IMR-90 (cell line): ENCODE measurements around the gene TMEM145. TPM values are rescaled to one million over a fixed set of nuclear protein-coding genes. Genes with fewer than 3 reads are reported as not detected.

ENCODE experiments used
- ATAC-seq: fragments of 200-7000 bp; cut with Tn5 transposase; 2 replicates; pipeline ENCODE4 v1.9.1; 2020; ENCODE audit warnings: low read depth, mild to moderate bottlenecking, moderate library complexity
- BruUV-seq: library from RNA; stranded (reverse); fragments of 400-500 nt; replicated peaks from 2 replicates; lab custom pipeline; 2021; lab: Mats Ljungman, UMichigan
- CTCF ChIA-PET: fragments of 300-600 bp; formaldehyde crosslinking; extraction: SDS; loops from one replicate; lab custom pipeline; 2021; ENCODE audit warnings: antibody characterized with exemption; lab: Yijun Ruan, JAX
- POLR2A ChIA-PET: fragments of 300-600 bp; sonication (Branson Sonifier 250); formaldehyde crosslinking; loops from one replicate; lab custom pipeline; 2022; ENCODE audit warnings: antibody characterized with exemption; ENCODE audit not compliant: unreplicated experiment; lab: Charles Lee
- DNase-seq: peaks from one replicate; pipeline ENCODE4 v3.0.0; 2013
- H2AFZ ChIP-seq: replicated peaks from 2 replicates; pipeline ENCODE3; 2013; ENCODE audit warnings: low read length, mild to moderate bottlenecking; ENCODE audit not compliant: poor library complexity
- H2AK5ac ChIP-seq: 2 replicates; pipeline ENCODE4 v1.6.1; 2013; ENCODE audit warnings: low read depth, low read length, inconsistent platforms
- H2AK9ac ChIP-seq: replicated peaks from 2 replicates; pipeline ENCODE3; 2013; ENCODE audit warnings: mild to moderate bottlenecking, low read depth, low read length, moderate library complexity; ENCODE audit not compliant: poor library complexity
- H2BK120ac ChIP-seq: 2 replicates; pipeline ENCODE4 v1.6.1; 2013; ENCODE audit warnings: low read depth, low read length, inconsistent platforms
- H2BK15ac ChIP-seq: 3 replicates; pipeline ENCODE4 v1.6.1; 2013; ENCODE audit warnings: low read depth, low read length, inconsistent platforms
- H2BK20ac ChIP-seq: 2 replicates; pipeline ENCODE4 v1.6.1; 2013; ENCODE audit warnings: low read depth, mild to moderate bottlenecking, inconsistent platforms, low read length, moderate library complexity
- H2BK5ac ChIP-seq: 2 replicates; pipeline ENCODE4 v1.6.1; 2013; ENCODE audit warnings: mild to moderate bottlenecking, low read depth, low read length, inconsistent platforms; ENCODE audit not compliant: poor library complexity, severe bottlenecking
- H3K14ac ChIP-seq: replicated peaks from 2 replicates; pipeline ENCODE4 v1.6.1; 2013; ENCODE audit warnings: low read depth, low read length, inconsistent platforms
- H3K18ac ChIP-seq: 2 replicates; pipeline ENCODE4 v1.6.1; 2013; ENCODE audit warnings: low read depth, low read length, control low read depth
- H3K23ac ChIP-seq: 2 replicates; pipeline ENCODE4 v1.6.1; 2013; ENCODE audit warnings: low read depth, low read length, inconsistent platforms
- H3K27ac ChIP-seq: 2 replicates; pipeline ENCODE4 v1.5.1; 2013; ENCODE audit warnings: mild to moderate bottlenecking, control low read depth, low read length; ENCODE audit not compliant: insufficient read depth
- H3K27me3 ChIP-seq: 2 replicates; pipeline ENCODE4 v1.6.1; 2013; ENCODE audit warnings: low read length; ENCODE audit not compliant: control insufficient read depth, insufficient read depth
- H3K36me3 ChIP-seq: 2 replicates; pipeline ENCODE4 v1.6.1; 2013; ENCODE audit warnings: low read length, mixed read lengths; ENCODE audit not compliant: control insufficient read depth, insufficient read depth
- H3K4ac ChIP-seq: 2 replicates; pipeline ENCODE4 v1.6.1; 2013; ENCODE audit warnings: low read depth, low read length, inconsistent platforms
- H3K4me1 ChIP-seq: 2 replicates; pipeline ENCODE4 v1.6.1; 2013; ENCODE audit warnings: low read length, mixed read lengths; ENCODE audit not compliant: control insufficient read depth, insufficient read depth
- H3K4me2 ChIP-seq: 2 replicates; pipeline ENCODE4 v1.6.1; 2013; ENCODE audit warnings: low read depth, mild to moderate bottlenecking, control low read depth, low read length, moderate library complexity
- H3K4me3 ChIP-seq: 2 replicates; pipeline ENCODE4 v1.5.1; 2013; ENCODE audit warnings: low read depth, mild to moderate bottlenecking, control low read depth, low read length, moderate library complexity; ENCODE audit not compliant: insufficient read depth
- H3K56ac ChIP-seq: 2 replicates; pipeline ENCODE4 v1.6.1; 2013; ENCODE audit warnings: low read length, inconsistent platforms; ENCODE audit not compliant: insufficient read depth; ENCODE audit errors: extremely low read depth
- H3K79me1 ChIP-seq, 2 experiments: 2 replicates each; pipeline ENCODE4 v1.6.1; 2013; ENCODE audit warnings: low read length in 2 of 2, inconsistent platforms in 1 of 2, low read depth in 1 of 2
- H3K9ac ChIP-seq: 2 replicates; pipeline ENCODE4 v1.6.1; 2013; ENCODE audit warnings: low read depth, low read length, control low read depth
- H3K9me1 ChIP-seq: 2 replicates; pipeline ENCODE4 v1.6.1; 2013; ENCODE audit warnings: low read length, inconsistent platforms; ENCODE audit not compliant: insufficient read depth
- H3K9me3 ChIP-seq: 2 replicates; pipeline ENCODE4 v1.6.1; 2013; ENCODE audit warnings: low read length; ENCODE audit not compliant: control insufficient read depth, insufficient read depth
- H4K20me1 ChIP-seq: 2 replicates; pipeline ENCODE4 v1.6.1; 2013; ENCODE audit warnings: low read length, inconsistent platforms; ENCODE audit not compliant: insufficient read depth
- H4K5ac ChIP-seq: 2 replicates; pipeline ENCODE4 v1.6.1; 2013; ENCODE audit warnings: mild to moderate bottlenecking, low read depth, low read length, control low read depth
- H4K8ac ChIP-seq, 2 experiments: 2 replicates each; pipeline ENCODE4 v1.6.1; 2013; ENCODE audit warnings: low read depth in 2 of 2, low read length in 2 of 2, control low read depth in 1 of 2, inconsistent platforms in 1 of 2
- H4K91ac ChIP-seq: 2 replicates; pipeline ENCODE4 v1.6.1; 2013; ENCODE audit warnings: low read depth, low read length, inconsistent platforms; ENCODE audit not compliant: insufficient read depth
- CEBPB ChIP-seq: IDR thresholded peaks from 2 replicates; pipeline ENCODE4 v1.6.1; 2012; ENCODE audit warnings: low read depth, low read length, improper control_type of control experiment
- FOS ChIP-seq: fragments of 150-350 bp; IDR thresholded peaks from 2 replicates; pipeline ENCODE4 v1.6.1; 2016; ENCODE audit warnings: low read depth, low read length
- MAFK ChIP-seq: IDR thresholded peaks from 2 replicates; pipeline ENCODE4 v1.6.1; 2012; ENCODE audit warnings: low read depth, low read length, improper control_type of control experiment
- MAZ ChIP-seq: IDR thresholded peaks from 2 replicates; pipeline ENCODE4 v1.6.1; 2012; ENCODE audit warnings: low read depth, mild to moderate bottlenecking, low read length, improper control_type of control experiment, moderate library complexity, borderline replicate concordance
- MXI1 ChIP-seq: IDR thresholded peaks from 2 replicates; pipeline ENCODE4 v1.6.1; 2012; ENCODE audit warnings: low read depth, mild to moderate bottlenecking, low read length, moderate library complexity, borderline replicate concordance
- POLR2A ChIP-seq: IDR thresholded peaks from 2 replicates; pipeline ENCODE4 v1.6.1; 2012; ENCODE audit warnings: mild to moderate bottlenecking, low read depth, low read length
- RAD21 ChIP-seq: IDR thresholded peaks from 2 replicates; pipeline ENCODE4 v1.6.1; 2012; ENCODE audit warnings: low read length, improper control_type of control experiment
- RCOR1 ChIP-seq: IDR thresholded peaks from 2 replicates; pipeline ENCODE4 v1.6.1; 2012; ENCODE audit warnings: mild to moderate bottlenecking, low read length, improper control_type of control experiment; ENCODE audit not compliant: insufficient replicate concordance
- RFX5 ChIP-seq: IDR thresholded peaks from 2 replicates; pipeline ENCODE4 v1.8.0; 2012; ENCODE audit warnings: low read depth, mild to moderate bottlenecking, low read length, moderate library complexity
- SMC3 ChIP-seq: fragments of 150-350 bp; IDR thresholded peaks from 2 replicates; pipeline ENCODE4 v1.6.1; 2016; ENCODE audit warnings: low read depth, mild to moderate bottlenecking, antibody characterized with exemption, low read length, moderate library complexity
- WGBS, 2 experiments: methylation state at CpG; one replicate each; pipeline versions ENCODE4 v1.1.5 to v1.1.7; 2013; ENCODE audit warnings: missing lambda C conversion rate in 2 of 2; ENCODE audit not compliant: insufficient read length in 1 of 2; ENCODE audit errors: extremely low coverage in 2 of 2; 5-methylcytosine and 5-hydroxymethylcytosine counted together
- dilution Hi-C: fragments of 300-500 bp; cut with HindIII; formaldehyde crosslinking; loops from one replicate; pipeline ENCODE4 v1.14.3; 2018; ENCODE audit warnings: low sequenced_read_pairs; ENCODE audit not compliant: unreplicated experiment
- in situ Hi-C: fragments of 300-500 bp; cut with MboI; formaldehyde crosslinking; loops from 3 replicates; pipeline ENCODE4 v1.14.3; 2019; ENCODE audit warnings: low sequenced_read_pairs, inconsistent platforms, mixed read lengths
- intact Hi-C: fragments of 100-400 bp; cut with micrococcal nuclease; formaldehyde crosslinking; loops from 2 replicates; pipeline ENCODE4 v1.10.0; 2022
- polyA plus RNA-seq, 3 experiments: library from polyadenylated mRNA; depleted of rRNA; stranded (reverse); fragments of >200 nt; gene quantifications; 2 replicates each; pipeline ENCODE4 v1.2.3, GENCODE V29; 2012; ENCODE audit warnings: low replicate concordance in 1 of 3
- total RNA-seq: library from RNA; depleted of rRNA; stranded (reverse); fragments of >200 nt; gene quantifications from 2 replicates; pipeline ENCODE4 v1.2.3, GENCODE V29; 2012
- TF ChIP-seq, protein P1 (sequence below): fragments of 150-350 bp; IDR thresholded peaks from 2 replicates; pipeline ENCODE4 v1.6.1; 2017; ENCODE audit warnings: mild to moderate bottlenecking, antibody characterized with exemption, low read length, low read depth
- TF ChIP-seq, protein P2 (sequence below): fragments of 150-350 bp; IDR thresholded peaks from 2 replicates; pipeline ENCODE4 v1.6.1; 2016; ENCODE audit warnings: low read depth, mild to moderate bottlenecking, low read length, moderate library complexity, borderline replicate concordance
- TF ChIP-seq, protein P3 (sequence below): conservative IDR thresholded peaks from 2 replicates; pipeline ENCODE4 v1.5.1; 2012; ENCODE audit warnings: mild to moderate bottlenecking, low read depth, low read length, improper control_type of control experiment

Gene TMEM145
- total and polyA plus RNA-seq, 2 of the 4 experiments (the other 2 are of a cell fraction): under 0.01 to 0.41 TPM

DNA sequence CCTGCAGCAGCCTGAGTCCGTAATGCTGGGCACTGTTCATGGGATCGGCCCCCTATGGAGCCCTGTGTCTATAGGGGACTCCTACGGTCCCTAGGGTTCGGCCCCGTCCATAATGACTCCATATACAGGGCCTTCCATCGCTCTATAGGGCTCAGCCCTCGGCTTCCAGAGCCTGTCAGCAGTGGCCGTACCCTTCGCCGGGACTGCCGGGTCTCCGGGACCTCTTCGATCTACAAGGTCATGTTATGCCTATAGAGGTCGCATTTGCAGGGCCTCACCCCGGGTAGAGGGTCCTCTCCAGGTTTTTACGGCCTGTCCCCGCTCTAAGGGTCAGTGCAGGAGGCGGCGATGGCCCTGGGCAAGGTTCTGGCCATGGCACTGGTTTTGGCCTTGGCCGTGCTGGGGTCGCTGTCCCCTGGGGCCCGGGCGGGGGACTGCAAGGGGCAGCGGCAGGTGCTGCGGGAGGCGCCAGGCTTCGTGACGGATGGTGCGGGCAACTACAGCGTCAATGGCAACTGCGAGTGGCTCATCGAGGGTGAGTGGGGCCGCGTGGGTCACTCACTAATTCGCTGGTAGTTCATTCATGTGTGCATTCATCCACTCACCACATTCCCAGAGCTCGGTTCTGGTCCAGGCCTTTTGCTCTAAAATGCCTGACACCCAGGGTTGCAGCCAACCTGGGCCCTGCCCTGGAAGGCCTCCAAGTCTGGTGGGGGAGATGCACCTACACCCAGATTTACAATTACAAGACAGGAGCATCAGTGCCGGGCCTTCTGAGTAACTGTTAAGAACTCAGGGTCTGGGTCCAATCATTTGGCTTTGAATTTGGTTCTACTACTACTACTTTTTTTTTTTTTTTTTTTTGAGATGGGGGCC is 13.0 kb downstream of the TMEM145 start:
- Histone ChIP-seq H3K23ac (peak overlapping the region; percentile 12; the same call in 1 of the 2 replicates), H4K5ac (no peak overlapping the region; the same call in 1 of the 2 replicates), H3K27me3 (peaks cover 26% of the 10 kb centered on the region), H3K27ac (peak overlapping the region; percentile 30), H3K9me1 (peaks cover 2% of the 10 kb centered on the region; the same call in 1 of the 2 replicates), H3K56ac (peak overlapping the region; percentile 63), H3K14ac (peak overlapping the region; percentile 78), H2AK5ac (0 out of 2 replicates have a peak overlapping the region, but pooled peaks have one; percentile 20), H2AK9ac (peak overlapping the region; percentile 35), H4K8ac (peak overlapping the region in 1 of 2 experiments; percentile 71; a peak in 1 of 4 replicates), H3K9ac (peak overlapping the region; percentile 79), H2BK15ac (no peak overlapping the region), H2AFZ (peak overlapping the region; percentile 91), H2BK20ac (no peak overlapping the region), H3K36me3 (no peaks in the 10 kb centered on the region), H3K79me1 (peaks cover 16 to 53% of the 10 kb centered on the region in 2 experiments), H2BK120ac (no peak overlapping the region), H3K4me3 (peak overlapping the region; percentile 78), H2BK5ac (no peak overlapping the region), H4K91ac (no peak overlapping the region), H3K9me3 (no peaks in the 10 kb centered on the region), H3K18ac (no peak overlapping the region; the same call in 1 of the 2 replicates), H3K4me1 (peaks cover 4% of the 10 kb centered on the region), H3K4me2 (peak overlapping the region; percentile 69), H3K4ac (peak overlapping the region; percentile 62), H4K20me1 (peaks cover 14% of the 10 kb centered on the region; the same call in 1 of the 2 replicates)
- CTCF ChIA-PET: no interaction called here
- POLR2A ChIA-PET: no interaction called here
- DNase-seq: no peak
- dilution Hi-C loops: no loop called here
- intact Hi-C loops: loop anchor here (1.0 kb wide), 2 partner anchors 80 to 218 kb away; no protein-coding TSS in a partner anchor
- TSS peak; percentile 99 for BruUV-seq
- 0% methylated on average over 13 of the region's 37 CpGs; no CpG with 5 or more reads in 1 of the 2 experiments for WGBS, 2 experiments
- in situ Hi-C loops: loop anchor here (10.0 kb wide), 1 partner anchor 191 kb away; the partner anchor contains the start of gene POU2F2
- peak; percentile 28 for ATAC-seq
- no peak; the same call in 1 of the 2 replicates for TF ChIP-seq POLR2A
- TF ChIP-seq, protein P1, sequence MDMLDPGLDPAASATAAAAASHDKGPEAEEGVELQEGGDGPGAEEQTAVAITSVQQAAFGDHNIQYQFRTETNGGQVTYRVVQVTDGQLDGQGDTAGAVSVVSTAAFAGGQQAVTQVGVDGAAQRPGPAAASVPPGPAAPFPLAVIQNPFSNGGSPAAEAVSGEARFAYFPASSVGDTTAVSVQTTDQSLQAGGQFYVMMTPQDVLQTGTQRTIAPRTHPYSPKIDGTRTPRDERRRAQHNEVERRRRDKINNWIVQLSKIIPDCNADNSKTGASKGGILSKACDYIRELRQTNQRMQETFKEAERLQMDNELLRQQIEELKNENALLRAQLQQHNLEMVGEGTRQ: no peak
- TF ChIP-seq RCOR1: no peak
- TF ChIP-seq, protein P2, sequence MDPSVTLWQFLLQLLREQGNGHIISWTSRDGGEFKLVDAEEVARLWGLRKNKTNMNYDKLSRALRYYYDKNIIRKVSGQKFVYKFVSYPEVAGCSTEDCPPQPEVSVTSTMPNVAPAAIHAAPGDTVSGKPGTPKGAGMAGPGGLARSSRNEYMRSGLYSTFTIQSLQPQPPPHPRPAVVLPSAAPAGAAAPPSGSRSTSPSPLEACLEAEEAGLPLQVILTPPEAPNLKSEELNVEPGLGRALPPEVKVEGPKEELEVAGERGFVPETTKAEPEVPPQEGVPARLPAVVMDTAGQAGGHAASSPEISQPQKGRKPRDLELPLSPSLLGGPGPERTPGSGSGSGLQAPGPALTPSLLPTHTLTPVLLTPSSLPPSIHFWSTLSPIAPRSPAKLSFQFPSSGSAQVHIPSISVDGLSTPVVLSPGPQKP: no peak
- TF ChIP-seq FOS: no peak
- TF ChIP-seq MAZ: no peak
- TF ChIP-seq RFX5: no peak
- TF ChIP-seq CEBPB: no peak
- TF ChIP-seq, protein P3, sequence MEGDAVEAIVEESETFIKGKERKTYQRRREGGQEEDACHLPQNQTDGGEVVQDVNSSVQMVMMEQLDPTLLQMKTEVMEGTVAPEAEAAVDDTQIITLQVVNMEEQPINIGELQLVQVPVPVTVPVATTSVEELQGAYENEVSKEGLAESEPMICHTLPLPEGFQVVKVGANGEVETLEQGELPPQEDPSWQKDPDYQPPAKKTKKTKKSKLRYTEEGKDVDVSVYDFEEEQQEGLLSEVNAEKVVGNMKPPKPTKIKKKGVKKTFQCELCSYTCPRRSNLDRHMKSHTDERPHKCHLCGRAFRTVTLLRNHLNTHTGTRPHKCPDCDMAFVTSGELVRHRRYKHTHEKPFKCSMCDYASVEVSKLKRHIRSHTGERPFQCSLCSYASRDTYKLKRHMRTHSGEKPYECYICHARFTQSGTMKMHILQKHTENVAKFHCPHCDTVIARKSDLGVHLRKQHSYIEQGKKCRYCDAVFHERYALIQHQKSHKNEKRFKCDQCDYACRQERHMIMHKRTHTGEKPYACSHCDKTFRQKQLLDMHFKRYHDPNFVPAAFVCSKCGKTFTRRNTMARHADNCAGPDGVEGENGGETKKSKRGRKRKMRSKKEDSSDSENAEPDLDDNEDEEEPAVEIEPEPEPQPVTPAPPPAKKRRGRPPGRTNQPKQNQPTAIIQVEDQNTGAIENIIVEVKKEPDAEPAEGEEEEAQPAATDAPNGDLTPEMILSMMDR: no peak
- TF ChIP-seq RAD21: no peak
- no peak for TF ChIP-seq MXI1
- TF ChIP-seq MAFK: no peak
- no peak for TF ChIP-seq SMC3
